Fibroblast of lung (primary cell): ENCODE measurements around the gene HS1BP3. TPM values are rescaled to one million over a fixed set of nuclear protein-coding genes. Genes with fewer than 3 reads are reported as not detected.

ENCODE experiments used
- DNase-seq, 2 donors: peaks; one replicate each; pipeline versions ENCODE4 v3.0.0 to v3.0.0-alpha.2; 2010; ENCODE audit warnings: low read depth in 2 of 2
- H2AFZ ChIP-seq: 2 replicates; pipeline ENCODE4 v1.5.1; 2012; ENCODE audit warnings: low read length, control low read depth, inconsistent platforms
- H3K27ac ChIP-seq: 2 replicates; pipeline ENCODE4 v1.5.1; 2011; ENCODE audit warnings: low read length, control low read depth; ENCODE audit not compliant: insufficient read depth
- H3K27me3 ChIP-seq: 2 replicates; pipeline ENCODE4 v1.5.1; 2011; ENCODE audit warnings: mild to moderate bottlenecking, low read length; ENCODE audit not compliant: control insufficient read depth, insufficient read depth
- H3K36me3 ChIP-seq: 2 replicates; pipeline ENCODE4 v1.5.1; 2011; ENCODE audit warnings: low read length; ENCODE audit not compliant: control insufficient read depth, insufficient read depth
- H3K4me1 ChIP-seq: 2 replicates; pipeline ENCODE4 v1.5.1; 2011; ENCODE audit warnings: low read length; ENCODE audit not compliant: control insufficient read depth, insufficient read depth; ENCODE audit errors: extremely low read depth
- H3K4me2 ChIP-seq: 2 replicates; pipeline ENCODE4 v1.5.1; 2011; ENCODE audit warnings: low read length, control low read depth; ENCODE audit not compliant: insufficient read depth; ENCODE audit errors: extremely low read depth
- H3K4me3 ChIP-seq, 4 experiments: fragments of 200-600 bp in 1 of 4; sonication (generic) in 1 of 4; replicated peaks in 1 of 4; 2 replicates each; pipeline ENCODE4 v1.5.1; 2011 to 2016; ENCODE audit warnings: low read length in 4 of 4, low read depth in 3 of 4, mild to moderate bottlenecking in 3 of 4, control low read depth in 2 of 4, inconsistent platforms in 1 of 4, mixed read lengths in 1 of 4; ENCODE audit not compliant: insufficient read depth in 1 of 4; ENCODE audit errors: control extremely low read depth in 1 of 4
- H3K79me2 ChIP-seq: 2 replicates; pipeline ENCODE4 v1.5.1; 2012; ENCODE audit warnings: mild to moderate bottlenecking, low read length, inconsistent platforms; ENCODE audit not compliant: control insufficient read depth, insufficient read depth
- H3K9ac ChIP-seq: 2 replicates; pipeline ENCODE4 v1.5.1; 2011; ENCODE audit warnings: mild to moderate bottlenecking, low read length, control low read depth; ENCODE audit not compliant: insufficient read depth
- H3K9me3 ChIP-seq: 2 replicates; pipeline ENCODE4 v1.5.1; 2012; ENCODE audit warnings: low read depth, low read length; ENCODE audit not compliant: control insufficient read depth, insufficient read depth
- H4K20me1 ChIP-seq: 2 replicates; pipeline ENCODE4 v1.5.1; 2011; ENCODE audit warnings: low read length; ENCODE audit not compliant: control insufficient read depth, insufficient read depth; ENCODE audit errors: extremely low read depth
- CTCF ChIP-seq, 2 donors: IDR thresholded peaks in 1 of 2; conservative IDR thresholded peaks in 1 of 2; 1 replicate in 1 of 2; 2 replicates in 1 of 2; pipeline ENCODE4 v1.5.1; 2011 to 2012; ENCODE audit warnings: low read length in 2 of 2, control low read depth in 1 of 2, inconsistent platforms in 1 of 2, low read depth in 1 of 2, mild to moderate bottlenecking in 1 of 2
- EZH2 ChIP-seq: IDR thresholded peaks from 2 replicates; pipeline ENCODE4 v1.5.1; 2012; ENCODE audit warnings: low read length, control low read depth, mild to moderate bottlenecking; ENCODE audit errors: missing control alignments
- polyA plus RNA-seq, 2 donors: library from polyadenylated mRNA; depleted of rRNA in 1 of 2; stranded (reverse) in 1 of 2; unstranded in 1 of 2; fragments of >200 nt; gene quantifications; 2 replicates each; pipeline ENCODE4 v1.2.1, GENCODE V29; 2011 to 2012; ENCODE audit warnings: missing spikeins in 1 of 2
- total RNA-seq: library from RNA; depleted of rRNA; stranded (reverse); fragments of >200 nt; gene quantifications from 2 replicates; pipeline ENCODE4 v1.2.1, GENCODE V29; 2014

HS1BP3 gene
- total and polyA plus RNA-seq, 2 donors (not counting 1 experiment from before 2014, with no cell fraction given): 17.8 to 38.1 TPM

GRCh38 chr2:20604401-20604911 is 46.4 kb downstream of the HS1BP3 start:
- Histone ChIP-seq H3K36me3 (no peaks in the 10 kb centered on the region), H3K27ac (no peak overlapping the region), H3K9me3 (no peaks in the 10 kb centered on the region), H4K20me1 (no peaks in the 10 kb centered on the region), H3K4me3 (no peak overlapping the region), H3K4me1 (peaks cover 15% of the 10 kb centered on the region), H3K9ac (no peak overlapping the region), H3K27me3 (no peaks in the 10 kb centered on the region), H3K79me2 (no peaks in the 10 kb centered on the region), H3K4me2 (no peak overlapping the region), H2AFZ (no peak overlapping the region)
- DNase-seq: no peak
- TF ChIP-seq EZH2: no peak
- no peak for TF ChIP-seq CTCF (conservative IDR thresholded peaks at IDR 0.05 in 1 of 2, IDR thresholded peaks at IDR 0.05 in 1 of 2; ENCODE audit: low read depth in 1 of 2, low read length in 2 of 2)

- Histone ChIP-seq H3K9ac (no peak overlapping the region), H3K36me3 (no peaks in the 10 kb centered on the region), H3K4me1 (peaks cover 10% of the 10 kb centered on the region), H3K27ac (no peak overlapping the region), H3K79me2 (no peaks in the 10 kb centered on the region), H2AFZ (no peak overlapping the region), H3K4me2 (no peak overlapping the region), H3K9me3 (no peaks in the 10 kb centered on the region), H3K4me3 (no peak overlapping the region), H4K20me1 (no peaks in the 10 kb centered on the region), H3K27me3 (no peaks in the 10 kb centered on the region)
- DNase-seq: no peak
- no peak for TF ChIP-seq EZH2
- TF ChIP-seq CTCF (conservative IDR thresholded peaks at IDR 0.05 in 1 of 2, IDR thresholded peaks at IDR 0.05 in 1 of 2; ENCODE audit: low read depth in 1 of 2, low read length in 2 of 2): no peak
These were observed 47.1 kb downstream of the HS1BP3 start for GRCh38 chr2:20603791-20604190.

- no peak overlapping the region for H3K4me3 ChIP-seq
- H3K4me1 ChIP-seq: peaks cover 10% of the 10 kb centered on the region
- H3K36me3 ChIP-seq: no peaks in the 10 kb centered on the region
- no peak for TF ChIP-seq CTCF (conservative IDR thresholded peaks at IDR 0.05 in 1 of 2, IDR thresholded peaks at IDR 0.05 in 1 of 2; ENCODE audit: low read depth in 1 of 2, low read length in 2 of 2)
- TF ChIP-seq EZH2: no peak
- no peak overlapping the region for H2AFZ ChIP-seq
- no peak overlapping the region for H3K9ac ChIP-seq
- H3K27ac ChIP-seq: no peak overlapping the region
- no peak overlapping the region for H3K4me2 ChIP-seq
- H3K79me2 ChIP-seq: no peaks in the 10 kb centered on the region
- no peak for DNase-seq
- no peaks in the 10 kb centered on the region for H4K20me1 ChIP-seq
- no peaks in the 10 kb centered on the region for H3K9me3 ChIP-seq
- H3K27me3 ChIP-seq: no peaks in the 10 kb centered on the region
These were observed 48.1 kb downstream of the HS1BP3 start for GRCh38 chr2:20602803-20603202.
